ENCODE measurements around the gene PAXX.
A peak's percentile ranks its signal among the peaks of the same experiment; 100 is the strongest.

PAXX gene

DNA sequence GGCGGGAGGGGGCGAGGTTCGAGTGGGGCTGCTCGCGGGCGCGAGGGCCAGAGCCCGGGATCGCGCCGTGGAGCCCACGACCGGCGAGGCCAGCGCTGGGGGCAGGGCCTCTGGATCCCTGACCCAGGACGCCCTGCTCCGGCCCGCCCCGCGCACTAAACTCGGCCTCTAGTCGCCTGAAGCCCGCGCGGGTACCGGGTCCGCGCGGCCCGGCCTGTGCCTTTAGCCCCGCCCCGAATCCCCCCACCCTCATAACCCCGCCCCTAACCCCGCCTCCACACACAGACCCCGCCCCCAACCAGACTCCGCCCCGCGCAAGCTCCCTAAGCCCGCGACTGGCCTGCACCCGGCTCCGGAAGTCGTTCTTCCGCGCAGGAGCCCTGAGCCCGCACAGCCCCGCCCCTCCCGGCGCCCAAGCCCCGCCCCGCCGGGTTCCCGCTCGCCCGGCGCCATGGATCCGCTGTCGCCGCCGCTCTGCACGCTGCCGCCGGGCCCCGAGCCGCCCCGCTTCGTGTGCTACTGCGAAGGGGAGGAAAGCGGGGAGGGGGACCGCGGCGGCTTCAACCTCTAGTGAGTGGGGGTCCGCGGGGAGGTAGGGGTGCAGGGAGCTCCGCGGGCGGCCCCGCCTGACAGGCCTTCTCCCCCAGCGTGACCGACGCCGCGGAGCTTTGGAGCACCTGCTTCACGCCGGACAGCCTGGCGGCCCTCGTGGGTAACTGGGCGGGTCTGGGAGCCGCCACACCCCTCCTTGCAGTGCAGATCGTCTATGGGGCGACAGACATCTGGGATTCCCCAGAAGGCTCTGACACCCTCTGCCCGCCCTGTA lies at the start of gene PAXX:
PAXX (plus strand) TSS at position 430 of the 826 bp plus-strand sequence; CDS start at position 452, 22 bp downstream.
- DNase-seq, result peak; percentile 91

DNA sequence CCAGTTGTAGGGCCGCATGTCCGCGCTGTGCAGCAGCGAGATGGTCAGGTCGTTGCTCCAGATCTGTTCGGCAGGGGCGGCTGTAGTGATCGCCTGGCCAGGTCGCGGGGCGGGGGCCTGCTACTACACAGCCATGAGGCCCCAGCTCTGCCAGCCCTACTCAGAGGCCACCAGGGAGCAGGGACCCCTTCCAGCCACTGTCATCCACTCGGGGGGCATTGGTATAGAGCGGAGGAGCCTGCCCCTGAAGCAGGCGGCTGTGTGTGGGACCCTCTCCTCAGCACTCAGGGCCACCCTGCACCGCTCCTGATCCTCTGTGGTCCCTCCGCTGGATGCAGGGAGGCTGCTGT lies 49.4 kb upstream of the PAXX start:
- DNase-seq, result no peak

DNA sequence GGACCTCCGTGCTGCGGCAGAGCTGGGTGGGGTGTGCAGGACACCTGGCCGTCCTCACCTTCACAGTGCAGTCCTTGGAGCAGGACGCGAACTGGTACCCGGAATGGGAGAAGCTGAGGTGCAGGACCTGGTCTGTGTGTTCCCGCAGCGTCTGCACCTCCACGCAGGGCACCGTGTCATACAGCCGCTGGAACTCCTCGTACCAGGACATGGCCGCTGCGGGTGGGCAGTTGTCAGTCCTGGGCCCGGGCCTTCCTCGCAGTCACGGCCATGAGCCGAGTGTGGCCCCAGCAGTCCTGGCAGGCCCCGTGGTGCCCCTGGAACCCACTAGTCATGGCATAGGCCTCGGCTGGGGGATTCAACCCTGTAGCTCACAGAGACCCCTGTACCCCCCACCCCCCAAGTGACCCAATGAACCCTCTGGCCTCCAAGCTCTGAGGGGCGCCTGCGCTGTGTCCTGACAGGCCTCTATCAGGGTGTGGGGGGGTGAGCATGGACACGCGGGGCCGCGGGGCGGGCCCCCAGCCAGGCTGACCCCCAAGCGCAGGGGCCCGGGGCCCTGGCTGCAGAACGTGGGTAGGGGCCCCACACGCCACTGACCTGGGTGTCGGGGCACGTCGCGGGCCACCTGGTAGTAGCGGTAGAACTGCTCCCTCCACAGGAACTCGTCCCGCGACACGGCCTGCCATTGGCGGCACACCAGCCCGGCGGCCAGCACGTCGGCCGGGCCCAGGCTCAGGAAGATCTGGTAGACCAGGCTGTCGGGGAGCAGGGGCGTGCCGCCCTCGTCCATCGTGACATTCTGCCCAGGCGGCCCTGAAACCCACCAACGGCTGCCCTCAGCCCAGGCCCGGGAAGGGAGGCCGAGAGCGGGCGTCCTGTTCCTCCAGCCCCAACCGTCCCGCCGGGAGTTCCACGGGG lies 48.7 kb upstream of the PAXX start:
- peak; percentile 43 for DNase-seq

DNA sequence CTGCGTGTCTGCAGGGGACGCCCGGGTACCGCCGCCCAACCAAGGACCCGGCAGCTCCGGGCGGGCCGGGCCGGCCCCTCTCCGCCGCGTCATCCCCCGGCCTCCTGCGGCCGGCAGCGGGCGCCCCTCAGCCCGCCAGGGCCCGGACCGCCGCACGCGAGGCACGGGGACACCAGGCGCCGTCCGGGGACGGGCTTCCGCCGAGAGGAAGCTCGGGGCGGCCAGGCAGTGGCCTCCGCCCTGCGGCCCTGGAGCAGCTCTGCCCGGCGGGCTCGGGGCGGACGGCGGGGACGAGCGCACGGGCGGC lies 48.1 kb upstream of the PAXX start:
- no peak for DNase-seq

GRCh38 chr9:136944519-136945332 lies 47.5 kb upstream of the PAXX start, which contains the start of the genes C8G and FBXW5:
Gene C8G, plus strand, starts transcription at chr9:136945243. Its CDS starts 78 bp downstream, at chr9:136945321.
Gene FBXW5, minus strand, starts transcription at chr9:136944738. Its CDS starts 655 bp downstream, at chr9:136944083.
- DNase-seq, result peak; percentile 94

GRCh38 chr9:136945333-136946227 lies 46.6 kb upstream of the PAXX start:
- DNase-seq, result no peak

DNA sequence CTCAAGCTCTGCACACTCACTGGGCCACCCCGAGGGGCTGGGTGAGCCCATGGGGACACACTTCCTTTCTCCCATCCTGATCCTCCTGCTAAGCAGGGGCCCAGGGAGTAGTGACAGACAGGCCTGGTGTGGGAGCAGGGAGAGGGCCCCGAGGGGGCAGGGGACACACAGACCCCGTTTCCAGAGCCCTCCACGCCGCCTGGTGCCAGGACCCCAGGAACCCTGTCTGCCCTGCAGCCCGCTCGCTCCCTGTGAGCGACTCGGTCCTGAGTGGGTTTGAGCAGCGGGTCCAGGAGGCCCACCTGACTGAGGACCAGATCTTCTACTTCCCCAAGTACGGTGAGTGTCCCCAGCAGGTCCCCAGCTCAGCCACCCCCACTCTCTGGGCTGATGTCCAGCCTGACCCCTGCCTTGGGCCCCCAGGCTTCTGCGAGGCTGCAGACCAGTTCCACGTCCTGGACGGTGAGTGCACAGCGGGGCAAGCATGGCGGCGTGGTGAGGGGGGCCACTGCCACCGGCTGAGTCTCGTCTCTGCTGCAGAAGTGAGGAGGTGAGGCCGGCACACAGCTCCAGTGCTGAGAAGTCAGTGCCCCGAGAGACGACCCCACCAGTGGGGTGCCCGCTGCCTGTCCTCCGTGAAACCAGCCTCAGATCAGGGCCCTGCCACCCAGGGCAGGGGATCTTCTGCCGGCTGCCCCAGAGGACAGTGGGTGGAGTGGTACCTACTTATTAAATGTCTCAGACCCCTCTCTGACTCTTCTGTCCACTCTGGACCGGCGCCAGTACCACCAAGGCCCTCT lies 45.8 kb upstream of the PAXX start:
- no peak for DNase-seq

- DNase-seq, result no peak
These were observed 45.0 kb upstream of the PAXX start for GRCh38 chr9:136947028-136947891.

DNA sequence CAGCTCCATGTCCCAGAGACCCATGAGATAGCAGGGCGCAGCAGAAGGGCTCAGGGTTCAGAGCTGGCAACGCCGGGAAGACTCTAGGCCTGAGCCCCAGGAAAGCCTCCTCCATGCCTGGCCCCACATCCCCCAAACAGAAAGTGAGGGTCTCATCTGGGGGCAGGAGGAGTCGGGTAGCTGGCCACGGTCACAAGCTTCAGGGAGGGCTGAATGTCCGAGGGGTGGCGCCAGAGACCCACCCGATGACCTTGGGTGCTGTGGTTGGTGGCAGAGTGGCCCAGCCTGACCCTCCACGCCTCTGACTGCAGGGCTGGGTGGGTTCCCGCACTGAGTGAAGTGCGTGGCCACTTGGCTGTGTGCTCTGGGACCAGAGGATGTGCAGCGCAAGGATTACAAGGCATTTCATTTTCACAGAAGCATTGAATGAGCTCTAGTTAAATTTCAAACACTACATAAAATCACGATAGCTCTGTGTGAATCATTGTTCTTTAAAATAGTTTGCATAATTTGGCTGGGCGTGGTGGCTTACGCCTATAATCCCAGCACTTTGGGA lies 44.2 kb upstream of the PAXX start:
- peak; percentile 57 for DNase-seq

DNA sequence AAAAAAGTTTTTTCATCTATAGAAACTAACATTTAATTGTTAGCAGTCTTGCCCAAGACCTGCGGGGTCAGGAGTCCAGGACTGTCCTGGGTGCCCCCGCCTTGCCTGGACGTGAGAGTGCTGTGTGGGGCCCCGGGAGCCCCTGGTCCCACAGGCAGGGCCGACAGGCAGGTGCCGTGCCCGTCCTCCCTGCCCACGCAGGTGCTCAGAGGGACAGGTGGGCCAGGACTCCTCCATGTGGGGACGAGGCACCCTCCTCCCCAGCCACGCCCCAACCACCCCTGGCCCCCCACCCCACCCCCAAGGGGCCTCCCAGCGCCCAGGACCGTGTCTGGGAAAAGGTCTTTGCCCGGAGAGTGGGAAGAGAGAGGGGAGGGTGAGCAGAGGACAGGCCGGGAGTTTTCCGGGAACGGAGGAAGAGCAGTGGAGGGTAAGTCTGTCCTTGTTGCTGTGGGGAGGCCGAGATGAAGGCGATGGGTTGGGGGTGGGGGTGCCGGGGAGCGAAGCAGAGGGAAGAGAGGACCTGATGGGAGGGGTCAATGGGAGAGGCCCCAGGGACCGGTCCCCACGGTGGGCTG lies 42.9 kb upstream of the PAXX start:
- no peak for DNase-seq

DNA sequence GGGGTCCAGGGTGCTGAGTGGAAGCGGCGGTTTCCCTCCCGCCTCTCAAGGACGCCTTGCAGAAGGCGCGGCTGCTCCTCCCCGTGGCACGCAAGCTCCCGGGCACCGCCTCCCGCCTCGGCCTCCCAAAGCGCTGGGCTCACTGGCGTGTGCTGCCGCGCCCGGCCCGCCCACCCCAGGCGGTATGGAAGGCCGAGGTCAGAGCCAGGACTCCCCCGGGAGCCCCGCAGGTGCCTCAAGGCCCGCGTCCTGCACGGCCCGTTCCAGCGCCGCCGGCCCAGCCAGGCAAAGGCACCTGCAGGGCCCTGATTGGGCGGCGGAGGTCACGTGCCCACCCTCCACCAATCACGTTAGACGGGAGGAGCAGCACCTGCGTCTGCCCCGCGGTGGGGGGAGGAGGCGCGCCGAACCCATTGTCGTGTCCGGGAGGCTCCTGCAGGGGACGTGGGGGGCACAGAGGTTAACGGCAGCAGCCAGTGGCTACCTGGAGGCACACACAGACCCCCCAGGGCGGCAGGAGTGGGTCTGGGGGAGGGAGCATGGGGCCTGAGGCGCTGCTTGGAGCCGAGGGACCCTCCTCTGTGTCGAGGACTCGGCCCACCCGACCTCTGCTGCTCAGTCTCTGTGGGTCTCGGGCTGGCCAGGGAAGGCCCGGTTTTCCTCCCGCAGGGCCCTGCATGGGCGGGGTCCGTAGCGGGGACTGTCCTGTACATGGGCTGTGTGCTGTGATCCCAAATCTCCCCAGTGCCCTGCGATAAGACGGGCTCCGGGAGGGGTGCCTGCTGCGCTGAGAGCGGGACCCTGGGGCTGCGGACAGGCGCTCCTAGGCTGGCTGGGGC lies 42.2 kb upstream of the PAXX start:
- peak; percentile 94 for DNase-seq

DNA sequence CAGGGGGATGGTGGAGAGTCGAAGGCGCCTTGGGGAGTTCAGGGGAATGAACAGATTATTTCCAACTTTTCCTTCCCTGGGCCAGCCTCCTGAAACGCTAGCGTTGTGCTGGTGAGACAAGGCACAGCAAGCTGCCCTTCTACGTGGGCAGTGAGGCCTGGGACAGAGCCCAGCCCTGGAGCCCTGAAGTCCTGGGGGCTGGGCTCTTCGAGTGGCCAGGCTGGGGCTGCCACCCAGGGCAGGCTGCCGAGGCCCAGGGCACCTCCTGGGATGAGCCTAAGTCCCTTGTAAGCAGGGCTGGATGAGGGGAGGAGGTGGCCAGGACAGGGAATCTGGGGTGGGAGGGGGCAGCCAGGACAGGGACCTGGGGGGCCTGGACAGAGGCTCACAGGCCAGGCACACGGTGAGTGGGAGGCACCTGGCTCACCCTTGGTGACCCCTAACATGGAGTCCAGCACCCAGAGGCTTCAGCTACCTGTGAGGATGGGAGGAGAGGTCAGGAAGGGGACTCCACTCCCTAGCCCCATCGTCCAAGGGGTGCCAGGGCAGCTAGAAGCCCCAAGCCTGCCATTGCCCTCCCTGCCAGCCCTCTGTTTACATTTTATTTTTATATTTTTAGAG lies 41.5 kb upstream of the PAXX start:
- no peak for DNase-seq

GRCh38 chr9:136951541-136952320 lies 40.5 kb upstream of the PAXX start, which contains the start of gene LCN12:
Gene LCN12, plus strand, starts transcription at chr9:136952273. Its CDS starts 55 bp downstream, at chr9:136952328.
- no peak for DNase-seq

GRCh38 chr9:136952321-136952850 lies 39.8 kb upstream of the PAXX start:
- no peak for DNase-seq

DNA sequence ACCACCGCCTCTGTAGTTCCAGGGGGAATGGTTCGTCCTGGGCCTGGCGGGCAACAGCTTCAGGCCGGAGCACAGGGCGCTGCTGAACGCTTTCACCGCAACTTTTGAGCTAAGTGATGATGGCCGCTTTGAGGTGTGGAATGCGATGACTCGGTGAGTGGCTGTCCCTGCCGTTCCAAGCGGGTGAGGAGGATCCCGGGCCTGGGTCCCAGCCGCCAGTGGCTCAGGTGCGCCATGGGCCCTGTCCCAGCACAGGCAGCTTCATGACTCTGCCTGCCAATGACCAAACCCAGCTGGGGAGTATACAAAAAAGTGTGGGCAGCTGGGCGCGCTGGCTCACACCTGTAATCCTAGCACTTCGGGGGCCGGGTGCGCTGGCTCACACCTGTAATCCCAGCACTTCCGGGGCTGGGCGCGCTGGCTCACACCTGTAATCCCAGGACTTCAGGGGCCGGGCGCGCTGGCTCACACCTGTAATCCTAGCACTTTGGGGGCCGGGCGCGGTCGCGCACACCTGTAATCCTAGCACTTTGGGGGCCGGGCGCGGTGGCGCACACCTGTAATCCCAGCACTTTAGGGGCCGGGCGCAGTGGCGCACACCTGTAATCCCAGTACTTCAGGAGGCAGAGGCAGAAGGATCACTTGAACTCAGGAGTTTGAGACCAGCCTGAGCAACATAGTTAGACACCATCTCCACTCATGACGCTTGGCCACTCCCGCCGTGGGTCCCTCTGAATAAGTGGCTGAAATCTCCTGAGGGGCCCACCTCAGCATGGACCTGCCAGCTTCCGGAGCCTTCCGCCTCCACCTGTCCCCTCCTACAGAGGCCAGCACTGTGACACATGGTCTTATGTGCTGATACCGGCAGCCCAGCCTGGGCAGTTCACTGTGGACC lies 39.1 kb upstream of the PAXX start:
- DNase-seq, result no peak
